ENCODE measurements around the gene CLCNKB. TPM values are rescaled to one million over a fixed set of nuclear protein-coding genes. Genes with fewer than 3 reads are reported as not detected.

Gene CLCNKB
- total and polyA plus RNA-seq, 4 donors = 0.40 to 1.9 (median 1.2) TPM

GRCh38 chr1:16006552-16007485, 36.8 kb upstream of the CLCNKB start:
- Histone ChIP-seq H3K36me3 (ENCODE audit: control insufficient read depth, insufficient read depth, low read length) (peaks cover 2% of the 10 kb centered on the region), H3K27ac (ENCODE audit: low read depth, low read length) (no peak overlapping the region), H3K4me3 (ENCODE audit: low read depth, low read length) (no peak overlapping the region), H3K9me3 (ENCODE audit: control insufficient read depth, insufficient read depth, low read length) (no peaks in the 10 kb centered on the region), H3K4me1 (ENCODE audit: control insufficient read depth, insufficient read depth, low read length) (peaks cover 3% of the 10 kb centered on the region), H3K27me3 (ENCODE audit: control insufficient read depth, insufficient read depth, low read length) (no peaks in the 10 kb centered on the region)
- no peak for DNase-seq (ENCODE audit: low read depth in 4 of 6, low spot score in 6 of 6)
- 61% methylated on average over 5 of the region's 9 CpGs for WGBS (ENCODE audit: insufficient coverage)

DNA sequence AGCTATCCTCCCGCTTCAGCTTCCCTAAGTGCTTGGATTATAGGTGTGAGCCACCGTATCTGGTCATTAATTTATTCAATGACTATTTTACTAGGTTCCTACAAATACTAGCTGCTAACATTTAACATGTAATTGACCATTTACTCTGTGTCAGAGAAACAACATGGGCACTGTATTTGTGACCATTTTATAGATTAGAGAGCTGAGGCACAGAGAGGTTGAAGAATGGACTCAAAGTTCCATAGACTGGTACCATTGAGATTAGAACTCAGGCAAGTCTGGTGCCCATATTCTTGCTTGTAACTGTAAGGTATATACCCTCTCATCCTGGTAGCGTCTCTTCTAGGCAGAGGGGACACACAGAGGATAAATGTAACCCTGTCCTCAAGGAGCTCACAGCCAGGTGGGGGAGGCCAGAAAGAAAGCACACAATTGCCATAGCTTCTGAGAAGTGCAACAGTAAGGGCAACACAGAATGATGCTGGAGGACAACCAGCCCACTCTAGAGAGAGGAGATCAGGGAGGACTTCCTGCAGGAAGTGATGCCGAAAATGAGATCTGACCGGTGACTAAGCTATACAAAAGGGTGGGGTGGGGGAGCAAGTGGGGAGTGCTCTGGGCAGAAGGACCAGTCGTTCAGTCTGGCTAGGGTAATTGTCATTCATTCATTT, 35.8 kb upstream of the CLCNKB start:
- peaks cover 2% of the 10 kb centered on the region for H3K36me3 ChIP-seq (ENCODE audit: control insufficient read depth, insufficient read depth, low read length)
- no peaks in the 10 kb centered on the region for H3K9me3 ChIP-seq (ENCODE audit: control insufficient read depth, insufficient read depth, low read length)
- H3K4me1 ChIP-seq (ENCODE audit: control insufficient read depth, insufficient read depth, low read length) = peaks cover 12% of the 10 kb centered on the region
- H3K27me3 ChIP-seq (ENCODE audit: control insufficient read depth, insufficient read depth, low read length) = no peaks in the 10 kb centered on the region
- WGBS (ENCODE audit: insufficient coverage) = no CpG with 5 or more reads among the region's 6 CpGs
- H3K4me3 ChIP-seq (ENCODE audit: low read depth, low read length) = no peak overlapping the region
- H3K27ac ChIP-seq (ENCODE audit: low read depth, low read length) = no peak overlapping the region
- no peak for DNase-seq (ENCODE audit: low read depth in 4 of 6, low spot score in 6 of 6)

GRCh38 chr1:16009030-16009460, 34.5 kb upstream of the CLCNKB start:
- H3K9me3 ChIP-seq (ENCODE audit: control insufficient read depth, insufficient read depth, low read length) = no peaks in the 10 kb centered on the region
- H3K4me1 ChIP-seq (ENCODE audit: control insufficient read depth, insufficient read depth, low read length) = peaks cover 25% of the 10 kb centered on the region
- peak in 5 of 6 donors; percentile 63 to 93 (median 68) for DNase-seq (ENCODE audit: low read depth in 4 of 6, low spot score in 6 of 6)
- H3K27ac ChIP-seq (ENCODE audit: low read depth, low read length) = no peak overlapping the region
- 0% methylated on average over 4 of the region's 4 CpGs for WGBS (ENCODE audit: insufficient coverage)
- H3K27me3 ChIP-seq (ENCODE audit: control insufficient read depth, insufficient read depth, low read length) = no peaks in the 10 kb centered on the region
- peaks cover 2% of the 10 kb centered on the region for H3K36me3 ChIP-seq (ENCODE audit: control insufficient read depth, insufficient read depth, low read length)
- H3K4me3 ChIP-seq (ENCODE audit: low read depth, low read length) = no peak overlapping the region

- no peak overlapping the region for H3K4me3 ChIP-seq (ENCODE audit: low read depth, low read length)
- DNase-seq (ENCODE audit: low read depth in 4 of 6, low spot score in 6 of 6) = no peak
- 90% methylated on average over 11 of the region's 11 CpGs for WGBS (ENCODE audit: insufficient coverage)
- no peaks in the 10 kb centered on the region for H3K9me3 ChIP-seq (ENCODE audit: control insufficient read depth, insufficient read depth, low read length)
- no peaks in the 10 kb centered on the region for H3K27me3 ChIP-seq (ENCODE audit: control insufficient read depth, insufficient read depth, low read length)
- peaks cover 28% of the 10 kb centered on the region for H3K4me1 ChIP-seq (ENCODE audit: control insufficient read depth, insufficient read depth, low read length)
- peaks cover 2% of the 10 kb centered on the region for H3K36me3 ChIP-seq (ENCODE audit: control insufficient read depth, insufficient read depth, low read length)
- no peak overlapping the region for H3K27ac ChIP-seq (ENCODE audit: low read depth, low read length)
Observed at GRCh38 chr1:16009678-16010077, 33.9 kb upstream of the CLCNKB start.

GRCh38 chr1:16010837-16011236, 32.7 kb upstream of the CLCNKB start:
- WGBS (ENCODE audit: insufficient coverage) = 90% methylated on average over 3 of the region's 3 CpGs
- H3K4me1 ChIP-seq (ENCODE audit: control insufficient read depth, insufficient read depth, low read length) = peaks cover 33% of the 10 kb centered on the region
- H3K9me3 ChIP-seq (ENCODE audit: control insufficient read depth, insufficient read depth, low read length) = no peaks in the 10 kb centered on the region
- H3K27ac ChIP-seq (ENCODE audit: low read depth, low read length) = no peak overlapping the region
- peaks cover 2% of the 10 kb centered on the region for H3K36me3 ChIP-seq (ENCODE audit: control insufficient read depth, insufficient read depth, low read length)
- no peak for DNase-seq (ENCODE audit: low read depth in 4 of 6, low spot score in 6 of 6)
- no peaks in the 10 kb centered on the region for H3K27me3 ChIP-seq (ENCODE audit: control insufficient read depth, insufficient read depth, low read length)
- H3K4me3 ChIP-seq (ENCODE audit: low read depth, low read length) = no peak overlapping the region

DNA sequence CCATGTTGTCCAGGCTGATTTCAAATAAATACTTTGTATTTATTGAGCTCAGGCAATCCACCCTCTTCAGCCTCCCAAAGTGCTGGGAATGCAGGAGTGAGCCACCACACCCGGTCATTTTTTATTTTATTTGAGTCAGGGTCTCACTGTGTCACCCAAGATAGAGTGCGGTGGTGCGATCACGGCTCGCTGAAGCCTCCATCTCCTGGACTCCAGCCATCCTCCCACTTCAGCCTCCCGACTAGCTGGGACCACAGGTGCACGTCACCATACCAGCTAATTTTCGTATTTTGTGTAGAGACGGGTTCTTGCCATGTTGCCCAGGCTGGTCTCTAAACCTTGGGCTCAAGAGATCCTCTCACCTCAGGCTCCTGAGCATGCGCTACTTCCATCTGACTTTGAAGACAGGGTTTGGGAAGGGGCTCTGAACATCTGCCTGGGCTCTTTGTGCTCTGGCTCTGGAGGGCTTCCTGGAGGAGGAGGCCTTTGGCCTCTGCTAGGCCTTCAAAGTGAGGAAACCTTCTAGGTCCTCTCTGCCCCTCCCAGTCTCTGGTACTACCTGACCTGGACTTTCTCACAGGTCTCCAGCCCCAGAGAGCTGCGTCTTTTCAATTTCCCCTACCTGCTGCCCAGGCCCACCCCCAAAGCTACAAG, 31.5 kb upstream of the CLCNKB start:
- 94% methylated on average over 8 of the region's 11 CpGs for WGBS (ENCODE audit: insufficient coverage)
- Histone ChIP-seq H3K9me3 (ENCODE audit: control insufficient read depth, insufficient read depth, low read length) (no peaks in the 10 kb centered on the region), H3K36me3 (ENCODE audit: control insufficient read depth, insufficient read depth, low read length) (no peaks in the 10 kb centered on the region), H3K4me1 (ENCODE audit: control insufficient read depth, insufficient read depth, low read length) (peaks cover 35% of the 10 kb centered on the region), H3K27ac (ENCODE audit: low read depth, low read length) (no peak overlapping the region), H3K27me3 (ENCODE audit: control insufficient read depth, insufficient read depth, low read length) (no peaks in the 10 kb centered on the region), H3K4me3 (ENCODE audit: low read depth, low read length) (no peak overlapping the region)
- DNase-seq (ENCODE audit: low read depth in 4 of 6, low spot score in 6 of 6) = no peak

DNA sequence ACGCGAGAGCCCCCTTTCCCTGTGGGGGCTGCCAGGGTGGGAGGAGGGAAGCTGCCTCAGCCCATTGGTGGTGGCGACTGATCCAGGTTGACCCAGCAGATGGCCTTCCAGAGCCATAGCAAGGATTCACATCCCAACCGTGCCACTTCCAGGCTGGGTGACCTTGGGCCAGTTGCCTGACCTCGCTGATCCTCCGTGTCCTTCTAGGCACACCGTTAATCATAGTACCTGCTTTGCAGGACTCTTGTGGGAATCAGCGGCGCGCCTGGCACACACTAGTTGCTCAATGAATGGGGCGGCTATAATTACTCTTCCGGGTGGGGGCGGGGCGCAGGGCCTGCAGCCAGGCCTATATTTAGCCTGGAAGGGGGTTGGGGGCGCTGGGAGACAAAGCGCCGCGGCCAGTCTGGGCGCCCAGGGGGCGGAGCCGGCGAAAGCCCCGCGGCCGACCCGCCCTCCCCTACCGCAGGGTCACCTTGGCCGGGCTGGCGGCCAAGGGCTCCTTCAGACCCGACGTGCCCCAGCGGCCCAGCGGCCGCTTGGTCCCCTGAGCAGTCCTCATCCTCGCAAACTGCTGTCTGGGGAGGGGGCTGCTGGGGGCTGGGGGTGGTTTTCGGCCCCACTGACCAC, 30.9 kb upstream of the CLCNKB start:
- H3K27ac ChIP-seq (ENCODE audit: low read depth, low read length) = no peak overlapping the region

DNA sequence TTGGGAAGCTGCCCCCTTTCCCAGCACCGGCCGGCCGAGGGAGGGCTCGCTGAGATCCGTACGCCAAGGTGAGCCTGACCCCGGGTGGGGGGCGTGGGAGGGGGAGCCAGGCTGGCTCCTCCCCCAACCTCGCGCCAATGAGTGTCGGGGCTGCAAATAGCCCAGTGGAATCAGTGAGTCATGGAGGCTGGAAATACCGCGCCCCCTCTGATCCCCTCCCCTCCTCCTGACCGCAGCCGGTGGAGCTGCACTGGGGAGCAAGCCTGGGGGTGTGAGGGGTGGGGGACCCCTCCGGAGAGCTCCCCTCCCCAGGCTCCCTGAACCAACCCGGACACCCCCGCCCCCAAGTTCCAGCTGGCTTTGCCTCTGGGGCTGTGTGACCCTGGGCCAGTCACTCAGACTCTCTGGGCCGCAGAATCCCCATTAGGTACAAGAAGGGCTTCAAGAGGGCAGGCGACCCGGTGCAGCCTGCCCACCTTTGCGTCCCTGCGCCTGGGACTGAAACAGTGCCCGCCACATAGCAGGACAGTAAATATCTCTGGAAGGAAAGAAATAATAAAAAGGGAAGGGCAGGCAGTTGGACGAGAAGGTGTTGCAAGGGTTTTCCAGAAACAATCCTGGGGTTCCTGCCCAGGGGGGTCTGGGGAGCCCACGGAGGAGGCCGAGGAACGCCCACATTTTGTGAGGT, 30.2 kb upstream of the CLCNKB start:
- no peaks in the 10 kb centered on the region for H3K9me3 ChIP-seq (ENCODE audit: control insufficient read depth, insufficient read depth, low read length)
- no peaks in the 10 kb centered on the region for H3K27me3 ChIP-seq (ENCODE audit: control insufficient read depth, insufficient read depth, low read length)
- no peak overlapping the region for H3K27ac ChIP-seq (ENCODE audit: low read depth, low read length)
- peaks cover 48% of the 10 kb centered on the region for H3K4me1 ChIP-seq (ENCODE audit: control insufficient read depth, insufficient read depth, low read length)
- H3K4me3 ChIP-seq (ENCODE audit: low read depth, low read length) = peak overlapping the region; percentile 18
- 25% methylated on average over 21 of the region's 28 CpGs for WGBS (ENCODE audit: insufficient coverage)
- peak in 2 of 6 donors; percentile 47 to 49 for DNase-seq (ENCODE audit: low read depth in 4 of 6, low spot score in 6 of 6)
- no peaks in the 10 kb centered on the region for H3K36me3 ChIP-seq (ENCODE audit: control insufficient read depth, insufficient read depth, low read length)

More for the DNA sequence above, 30.9 kb upstream of the CLCNKB start:
- Histone ChIP-seq H3K9me3 (ENCODE audit: control insufficient read depth, insufficient read depth, low read length) (no peaks in the 10 kb centered on the region), H3K27me3 (ENCODE audit: control insufficient read depth, insufficient read depth, low read length) (no peaks in the 10 kb centered on the region), H3K4me3 (ENCODE audit: low read depth, low read length) (peak overlapping the region; percentile 18), H3K36me3 (ENCODE audit: control insufficient read depth, insufficient read depth, low read length) (no peaks in the 10 kb centered on the region), H3K4me1 (ENCODE audit: control insufficient read depth, insufficient read depth, low read length) (peaks cover 41% of the 10 kb centered on the region)
- DNase-seq (ENCODE audit: low read depth in 4 of 6, low spot score in 6 of 6) = peak in 2 of 6 donors; percentile 59 to 62
- WGBS (ENCODE audit: insufficient coverage) = 3% methylated on average over 31 of the region's 36 CpGs

DNA sequence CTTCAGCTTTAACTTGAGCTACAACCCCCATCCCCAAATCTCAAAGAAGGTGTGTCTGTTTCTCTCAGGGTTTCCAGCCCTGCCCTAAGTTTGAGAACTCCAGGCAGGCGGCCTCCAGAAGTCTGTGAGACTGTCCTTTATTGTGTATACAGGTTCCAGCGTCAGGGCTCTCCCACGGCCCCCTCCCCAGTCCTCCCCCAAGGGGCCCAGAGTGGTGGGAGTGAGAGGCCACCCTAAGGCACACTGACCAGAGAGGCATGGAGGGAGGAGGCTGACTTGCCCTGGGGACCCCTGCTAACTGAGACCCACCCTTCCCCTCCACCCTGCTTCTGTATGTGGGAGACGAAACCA, 29.7 kb upstream of the CLCNKB start:
- no peaks in the 10 kb centered on the region for H3K9me3 ChIP-seq (ENCODE audit: control insufficient read depth, insufficient read depth, low read length)
- no peaks in the 10 kb centered on the region for H3K36me3 ChIP-seq (ENCODE audit: control insufficient read depth, insufficient read depth, low read length)
- H3K27ac ChIP-seq (ENCODE audit: low read depth, low read length) = no peak overlapping the region
- DNase-seq (ENCODE audit: low read depth in 4 of 6, low spot score in 6 of 6) = no peak
- H3K4me1 ChIP-seq (ENCODE audit: control insufficient read depth, insufficient read depth, low read length) = peaks cover 53% of the 10 kb centered on the region
- H3K4me3 ChIP-seq (ENCODE audit: low read depth, low read length) = no peak overlapping the region
- H3K27me3 ChIP-seq (ENCODE audit: control insufficient read depth, insufficient read depth, low read length) = no peaks in the 10 kb centered on the region
- no CpG with 5 or more reads among the region's 4 CpGs for WGBS (ENCODE audit: insufficient coverage)

Data from spinal cord (tissue), 10 donors.